Suprapubic skin (tissue), 4 donors: ENCODE measurements around the gene RPN2. TPM values are rescaled to one million over a fixed set of nuclear protein-coding genes. Genes with fewer than 3 reads are reported as not detected.

Experiments
- DNase-seq, 2 donors: peaks; one replicate each; pipeline ENCODE4 v3.0.0-alpha.2; 2019; ENCODE audit warnings: low spot score in 2 of 2
- H3K27ac ChIP-seq: fragments of 200-600 bp; sonication (generic); one replicate; pipeline ENCODE4 v1.5.1; 2019
- H3K27me3 ChIP-seq: fragments of 200-600 bp; sonication (generic); one replicate; pipeline ENCODE4 v1.5.1; 2019
- H3K36me3 ChIP-seq: fragments of 200-600 bp; sonication (generic); one replicate; pipeline ENCODE4 v1.5.1; 2019
- H3K4me1 ChIP-seq: fragments of 200-600 bp; sonication (generic); one replicate; pipeline ENCODE4 v1.5.1; 2019
- H3K4me3 ChIP-seq: fragments of 200-600 bp; sonication (generic); one replicate; pipeline ENCODE4 v1.5.1; 2019; ENCODE audit warnings: mild to moderate bottlenecking
- H3K9me3 ChIP-seq: fragments of 200-600 bp; sonication (generic); one replicate; pipeline ENCODE4 v1.5.1; 2019
- CTCF ChIP-seq, 2 donors: fragments of 200-600 bp in 1 of 2; fragments of 450-650 bp in 1 of 2; sonication (generic) in 1 of 2; IDR thresholded peaks; one replicate each; pipeline ENCODE4 v1.5.1; 2016 to 2019; ENCODE audit warnings: antibody characterized with exemption in 2 of 2, mild to moderate bottlenecking in 1 of 2, moderate library complexity in 1 of 2
- EP300 ChIP-seq: sonication (generic); formaldehyde crosslinking; IDR thresholded peaks from one replicate; pipeline ENCODE4 v1.6.1; 2017; ENCODE audit warnings: antibody characterized with exemption
- POLR2A ChIP-seq, 2 donors: fragments of 450-650 bp; IDR thresholded peaks; one replicate each; pipeline ENCODE4 v1.6.1; 2017; ENCODE audit warnings: antibody characterized with exemption in 2 of 2, mild to moderate bottlenecking in 2 of 2, moderate library complexity in 2 of 2
- POLR2AphosphoS5 ChIP-seq, 3 donors: sonication (generic); formaldehyde crosslinking; IDR thresholded peaks; one replicate each; pipeline ENCODE4 v1.6.1; 2017; ENCODE audit warnings: antibody characterized with exemption in 3 of 3
- WGBS: methylation state at CpG from one replicate; pipeline ENCODE4 v1.1.5; 2018; 5-methylcytosine and 5-hydroxymethylcytosine counted together
- total RNA-seq, 4 donors: library from RNA; depleted of rRNA; stranded (reverse); fragments of >200 nt; gene quantifications; one replicate each; pipeline ENCODE4 v1.1.0, GENCODE V29; 2016

Gene RPN2
- total RNA-seq, 4 donors from 2014 or later = 71.9 to 138 (median 132) TPM

GRCh38 chr20:37259865-37260264 lies 80.7 kb downstream of the RPN2 start:
- DNase-seq = no peak
- WGBS = 71% methylated on average over 3 of the region's 3 CpGs
- Histone ChIP-seq H3K27me3 (peaks cover 16% of the 10 kb centered on the region), H3K4me1 (peaks cover 5% of the 10 kb centered on the region), H3K27ac (no peak overlapping the region), H3K36me3 (no peaks in the 10 kb centered on the region), H3K4me3 (no peak overlapping the region), H3K9me3 (no peaks in the 10 kb centered on the region)
- no peak for TF ChIP-seq CTCF (IDR thresholded peaks at IDR 0.05)
- TF ChIP-seq POLR2AphosphoS5 (IDR thresholded peaks at IDR 0.05) = no peak
- no peak for TF ChIP-seq EP300
- no peak for TF ChIP-seq POLR2A (IDR thresholded peaks at IDR 0.05)

- H3K4me3 ChIP-seq = no peak overlapping the region
Measured at GRCh38 chr20:37260923-37261322, 81.8 kb downstream of the RPN2 start.

GRCh38 chr20:37261714-37262113 lies 82.6 kb downstream of the RPN2 start, which contains the start of gene GHRH:
TSS of gene GHRH (minus strand) at chr20:37261814. CDS start at chr20:37256889, 4,925 bp downstream.
- Histone ChIP-seq H3K36me3 (no peaks in the 10 kb centered on the region), H3K4me1 (peaks cover 5% of the 10 kb centered on the region), H3K9me3 (no peaks in the 10 kb centered on the region), H3K4me3 (no peak within 1 kb of the TSS), H3K27ac (no peak within 1 kb of the TSS), H3K27me3 (peaks cover 16% of the 10 kb centered on the region)
- TF ChIP-seq POLR2A (IDR thresholded peaks at IDR 0.05) = no peak
- no peak for TF ChIP-seq CTCF (IDR thresholded peaks at IDR 0.05)
- no peak for TF ChIP-seq POLR2AphosphoS5 (IDR thresholded peaks at IDR 0.05)
- TF ChIP-seq EP300 = no peak
- WGBS = 76% methylated on average over 9 of the region's 9 CpGs
- no peak for DNase-seq

More at GRCh38 chr20:37260923-37261322, 81.8 kb downstream of the RPN2 start:
- H3K4me1 ChIP-seq = peaks cover 5% of the 10 kb centered on the region
- H3K27me3 ChIP-seq = peaks cover 16% of the 10 kb centered on the region
- no peak for TF ChIP-seq CTCF (IDR thresholded peaks at IDR 0.05)
- TF ChIP-seq EP300 = no peak
- TF ChIP-seq POLR2AphosphoS5 (IDR thresholded peaks at IDR 0.05) = no peak
- TF ChIP-seq POLR2A (IDR thresholded peaks at IDR 0.05) = no peak
- no peak overlapping the region for H3K27ac ChIP-seq
- H3K9me3 ChIP-seq = no peaks in the 10 kb centered on the region
- DNase-seq = no peak
- no peaks in the 10 kb centered on the region for H3K36me3 ChIP-seq
- WGBS = 71% methylated on average over 4 of the region's 4 CpGs

GRCh38 chr20:37262505-37262904 lies 83.4 kb downstream of the RPN2 start:
- Histone ChIP-seq H3K4me1 (peaks cover 5% of the 10 kb centered on the region), H3K27ac (no peak overlapping the region), H3K27me3 (peaks cover 16% of the 10 kb centered on the region), H3K9me3 (no peaks in the 10 kb centered on the region), H3K4me3 (no peak overlapping the region), H3K36me3 (no peaks in the 10 kb centered on the region)
- 49% methylated on average over 8 of the region's 8 CpGs for WGBS
- no peak for DNase-seq
- TF ChIP-seq CTCF (IDR thresholded peaks at IDR 0.05) (no peak), POLR2A (IDR thresholded peaks at IDR 0.05) (no peak), POLR2AphosphoS5 (IDR thresholded peaks at IDR 0.05) (no peak), EP300 (no peak)

- no peak for DNase-seq
- Histone ChIP-seq H3K27ac (no peak overlapping the region), H3K4me3 (no peak overlapping the region), H3K4me1 (no peaks in the 10 kb centered on the region), H3K27me3 (peaks cover 16% of the 10 kb centered on the region), H3K9me3 (no peaks in the 10 kb centered on the region), H3K36me3 (no peaks in the 10 kb centered on the region)
- WGBS = 95% methylated on average over 6 of the region's 6 CpGs
- TF ChIP-seq EP300 (no peak), CTCF (IDR thresholded peaks at IDR 0.05) (no peak), POLR2AphosphoS5 (IDR thresholded peaks at IDR 0.05) (no peak), POLR2A (IDR thresholded peaks at IDR 0.05) (no peak)
Measured at GRCh38 chr20:37263686-37264085, 84.6 kb downstream of the RPN2 start.
